Endometrial microvascular endothelial cells (primary cell): Measurements from ENCODE around the gene TUBA3C. TPM values are rescaled to one million over a fixed set of nuclear protein-coding genes. Genes with fewer than 3 reads are reported as not detected.

ENCODE experiments used
- in situ Hi-C: cut with HindIII; loops from 2 replicates; pipeline ENCODE4 v1.10.0; 2017; ENCODE audit warnings: low sequenced_read_pairs, low pct_unique_long_range_greater_than_20kb; ENCODE audit errors: inconsistent ontology term
- total RNA-seq: library from RNA; depleted of rRNA; stranded (reverse); fragments of >200 nt; gene quantifications from one replicate; pipeline ENCODE4 v1.2.3, GENCODE V29; 2015; ENCODE audit errors: inconsistent ontology term

The TUBA3C gene
- total RNA-seq, 1 donor from 2014 or later: not detected

- in situ Hi-C loops: no loop called here
Measured at GRCh38 chr13:19171563-19171962, 10.1 kb downstream of the TUBA3C start.

DNA sequence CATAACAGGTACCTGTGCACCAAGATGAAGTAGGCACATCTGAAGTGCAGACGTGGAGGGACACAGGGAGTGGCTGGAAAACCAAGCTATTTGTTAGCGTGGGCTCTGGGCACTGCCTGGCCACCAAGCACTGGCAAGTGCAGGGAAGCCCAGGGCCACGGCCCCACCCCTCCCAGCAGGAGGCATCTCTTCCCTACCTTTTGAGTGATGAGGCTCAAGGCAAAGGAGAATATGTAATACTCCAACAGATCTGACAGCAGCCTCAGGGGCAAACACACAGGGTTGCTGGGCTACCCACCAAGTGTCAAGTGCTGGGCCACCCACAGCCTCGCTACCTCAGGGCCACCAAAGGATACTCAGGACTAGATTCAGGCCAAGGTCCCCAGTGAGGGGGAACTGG lies 11.6 kb downstream of the TUBA3C start:
- in situ Hi-C loops: no loop called here

DNA sequence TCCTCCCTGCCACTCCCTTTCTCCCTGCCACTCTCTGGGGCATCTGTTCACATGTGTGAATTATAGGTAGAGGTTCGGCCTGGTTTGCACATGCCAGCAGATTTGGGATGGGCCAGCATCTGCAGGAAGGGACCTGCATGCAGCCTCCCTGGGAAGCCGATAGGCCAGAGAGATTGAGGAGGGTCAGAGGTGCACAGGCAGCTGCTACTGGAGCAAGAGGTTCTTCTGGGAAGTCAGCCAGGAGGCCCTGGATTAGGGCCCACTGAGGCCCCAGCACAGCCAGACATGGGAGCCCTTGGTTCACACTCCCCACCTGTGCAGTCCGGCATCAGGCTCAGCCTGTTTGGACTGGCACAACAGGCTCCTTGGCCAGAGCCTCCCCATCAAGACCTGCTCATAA lies 12.1 kb downstream of the TUBA3C start:
- in situ Hi-C loops: no loop called here

GRCh38 chr13:19161308-19161707 lies 20.3 kb downstream of the TUBA3C start:
- in situ Hi-C loops: no loop called here

DNA sequence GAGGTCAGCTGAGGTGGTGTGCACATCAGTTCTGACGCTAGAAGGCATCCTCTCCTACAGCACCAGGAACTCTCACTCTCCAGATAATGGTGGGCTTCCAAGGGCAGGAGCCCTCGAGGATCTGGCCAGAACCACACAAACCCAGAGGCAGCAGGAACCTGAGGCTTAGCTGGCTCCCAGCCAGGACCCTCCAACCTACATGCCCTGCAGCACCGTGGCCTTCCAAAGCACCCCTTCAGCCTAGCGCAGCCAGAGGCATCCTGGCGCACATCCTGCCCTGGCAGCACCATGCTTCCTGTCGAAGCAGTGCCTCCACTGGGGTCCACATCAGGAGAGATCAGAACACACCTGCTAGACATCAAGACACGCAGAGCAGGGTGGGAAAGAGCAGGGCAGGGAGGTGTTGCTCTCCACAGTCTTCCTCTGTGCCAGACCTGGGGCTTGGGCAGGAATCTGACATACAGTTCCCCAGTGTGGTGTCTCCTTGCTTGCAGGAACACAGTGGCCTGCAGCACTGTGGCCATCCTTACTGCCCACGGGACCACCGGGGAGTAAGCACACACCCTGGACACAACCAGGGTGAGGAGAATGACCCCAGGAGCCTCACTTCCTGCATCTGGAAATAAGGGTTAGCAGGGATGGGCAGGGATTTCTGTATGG lies 21.7 kb downstream of the TUBA3C start:
- in situ Hi-C loops: no loop called here

DNA sequence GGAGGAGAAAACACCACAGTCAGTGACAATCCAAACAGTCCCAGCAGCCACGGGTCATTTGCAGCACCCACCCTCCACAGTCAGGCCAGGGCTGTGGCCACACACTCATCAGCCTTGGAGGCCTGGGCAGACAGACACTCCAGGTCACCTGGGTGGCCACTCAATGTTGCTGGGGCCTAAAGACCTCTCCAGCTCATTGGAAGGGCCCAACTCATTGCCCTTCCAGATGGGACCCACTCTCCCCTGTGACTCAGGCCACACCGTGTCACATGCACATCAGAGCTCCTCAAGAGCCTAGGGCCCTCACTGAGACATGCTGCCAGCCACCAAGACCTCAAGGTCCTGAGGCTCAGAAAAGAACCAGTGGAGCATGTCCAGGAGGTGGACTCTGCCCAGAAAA lies 22.4 kb downstream of the TUBA3C start:
- in situ Hi-C loops: no loop called here

DNA sequence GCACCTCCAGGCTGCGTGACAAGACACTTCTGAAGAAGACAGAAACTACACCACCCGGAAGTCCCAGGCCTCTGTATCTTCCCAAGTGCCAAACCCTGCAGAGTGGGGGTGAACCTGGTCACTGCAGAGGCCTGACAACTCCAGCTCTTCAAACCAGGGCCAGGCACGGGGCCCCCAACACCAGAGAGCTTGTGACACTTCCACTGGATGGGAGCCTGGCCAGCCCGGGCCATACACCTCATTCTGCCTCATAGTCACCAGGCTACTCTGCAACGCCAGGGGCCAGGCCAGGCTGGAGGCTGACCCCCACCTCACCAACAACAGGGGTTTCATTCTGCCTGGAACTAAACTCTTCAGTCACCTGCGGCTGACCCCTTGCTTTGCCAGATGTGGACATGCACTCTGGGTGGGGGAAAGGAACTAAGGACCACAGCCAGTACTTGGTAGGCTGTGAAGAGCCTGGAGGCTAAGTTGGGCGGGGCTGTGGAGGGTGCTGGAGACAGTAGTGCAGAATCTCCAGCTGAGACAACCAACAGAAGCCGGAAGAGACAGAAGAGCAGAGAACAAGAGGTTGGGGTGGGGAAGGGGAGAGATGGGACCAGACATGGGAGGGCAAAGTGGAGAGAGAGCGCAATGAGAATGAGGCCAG lies 23.0 kb downstream of the TUBA3C start:
- in situ Hi-C loops: no loop called here

GRCh38 chr13:19158006-19158405 lies 23.6 kb downstream of the TUBA3C start:
- in situ Hi-C loops: no loop called here

GRCh38 chr13:19157461-19157860 lies 24.2 kb downstream of the TUBA3C start:
- in situ Hi-C loops: no loop called here

- in situ Hi-C loops: no loop called here
Measured at GRCh38 chr13:19156013-19156825, 25.4 kb downstream of the TUBA3C start.

DNA sequence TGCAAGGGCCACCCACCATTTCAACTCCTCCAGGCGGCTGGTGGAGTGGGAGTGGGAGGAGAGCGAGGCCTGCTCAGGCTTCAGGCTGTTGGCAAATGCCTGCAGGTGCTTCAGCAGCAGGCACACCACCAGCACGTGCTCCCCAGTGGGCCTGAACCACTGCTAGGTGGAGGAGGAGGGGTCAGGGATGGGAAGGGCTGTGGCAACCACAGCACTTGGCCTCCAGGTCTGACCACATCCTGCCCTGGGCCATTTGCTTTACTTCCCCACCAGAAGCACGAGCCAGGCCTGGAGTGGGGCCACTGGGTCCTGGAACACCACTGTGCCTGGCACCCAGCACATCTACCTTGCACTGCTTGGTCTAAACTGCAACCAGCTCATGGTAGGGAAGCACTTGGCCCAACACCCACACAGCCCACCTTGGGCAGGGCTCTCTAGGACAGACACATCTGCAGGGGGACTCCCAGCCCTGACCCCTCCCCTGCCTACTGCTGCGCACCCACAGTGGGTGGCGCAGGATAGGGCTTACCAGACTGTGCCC lies 26.2 kb downstream of the TUBA3C start:
- in situ Hi-C loops: no loop called here

DNA sequence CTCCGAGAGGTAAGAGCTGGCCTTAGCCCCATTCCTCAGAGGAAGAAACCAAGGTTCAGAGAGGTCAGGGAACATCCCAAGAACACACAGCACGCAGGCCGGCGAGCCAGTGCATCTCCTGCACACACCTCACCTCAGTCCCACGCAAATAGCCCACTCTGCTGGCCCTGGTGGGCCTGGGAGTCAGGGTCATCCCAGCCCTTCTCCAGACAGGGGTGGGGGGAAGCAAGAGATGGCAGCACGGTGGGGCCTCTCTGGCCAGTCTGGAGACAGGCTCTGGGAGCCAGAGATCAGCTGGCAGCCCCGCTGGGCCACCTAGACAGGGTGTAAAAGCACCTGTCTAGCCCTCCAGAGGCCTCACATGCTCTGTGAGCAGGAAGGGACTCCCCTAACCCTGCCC lies 26.8 kb downstream of the TUBA3C start:
- in situ Hi-C loops: no loop called here

DNA sequence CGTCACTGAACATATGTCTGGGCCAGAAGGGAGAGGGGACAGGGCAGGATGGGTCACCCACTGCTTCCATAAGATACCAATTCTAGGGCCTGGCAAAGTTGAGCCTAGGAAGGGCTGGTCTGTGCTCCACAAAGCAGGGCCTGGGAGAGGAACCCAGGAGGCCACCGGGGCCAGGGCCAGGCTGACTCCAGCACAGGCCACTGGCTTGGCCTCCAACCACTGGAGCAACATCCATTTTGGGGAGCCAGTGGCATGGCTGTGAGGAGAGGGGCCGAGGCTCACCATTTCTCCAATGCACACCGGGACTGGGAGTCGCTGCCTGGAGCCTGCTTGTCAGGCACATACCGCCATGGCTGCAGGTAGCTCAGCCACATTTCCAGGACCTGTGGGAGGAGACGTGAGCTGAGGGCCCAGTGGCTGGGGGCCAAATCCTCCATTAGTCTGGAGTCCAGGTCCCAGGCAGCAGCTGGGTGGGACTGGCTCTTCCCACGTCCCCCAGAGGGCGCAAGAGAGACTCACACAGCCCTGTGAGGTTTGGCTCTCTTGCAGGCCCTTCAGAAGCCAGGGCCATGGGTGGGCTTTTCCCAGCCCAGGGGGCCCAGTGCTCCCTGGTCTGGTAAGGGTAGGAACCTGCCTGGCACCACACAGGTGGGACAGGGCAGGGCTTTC lies 27.7 kb downstream of the TUBA3C start:
- in situ Hi-C loops: no loop called here

DNA sequence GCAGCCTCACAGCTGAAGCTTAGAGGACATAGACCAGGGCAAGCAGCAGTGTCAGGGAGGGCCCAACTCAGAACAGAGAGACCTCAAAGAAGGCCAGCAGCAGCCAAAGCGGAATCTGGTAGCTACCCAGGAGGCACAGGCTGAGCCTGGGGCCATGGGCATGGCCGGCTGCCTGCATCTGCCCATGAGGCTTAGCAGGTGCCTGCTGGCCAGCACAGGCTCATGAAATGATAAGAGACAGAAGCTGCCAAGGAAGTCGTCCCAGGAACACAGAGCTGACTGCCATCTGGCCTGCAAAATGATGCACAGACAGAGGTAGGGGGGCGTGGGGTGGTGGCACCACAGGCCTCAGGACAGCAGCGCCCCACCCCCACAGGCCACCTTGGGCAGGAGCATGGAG lies 29.2 kb downstream of the TUBA3C start:
- in situ Hi-C loops: no loop called here

GRCh38 chr13:19151581-19152263 lies 29.9 kb downstream of the TUBA3C start:
- in situ Hi-C loops: no loop called here

- in situ Hi-C loops: no loop called here
Measured at GRCh38 chr13:19150712-19151228, 30.9 kb downstream of the TUBA3C start.

GRCh38 chr13:19150226-19150625 lies 31.4 kb downstream of the TUBA3C start:
- in situ Hi-C loops: no loop called here

GRCh38 chr13:19148561-19148960 lies 33.1 kb downstream of the TUBA3C start:
- in situ Hi-C loops: no loop called here
